GM19395 (cell line): Measurements from ENCODE around the gene KCNJ2.

Source experiments
- ATAC-seq: cut with Tn5 transposase; IDR thresholded peaks from one replicate; pipeline ENCODE4 v1.9.1; 2021; ENCODE audit warnings: mild to moderate bottlenecking, moderate library complexity; ENCODE audit not compliant: unreplicated experiment

KCNJ2 gene

DNA sequence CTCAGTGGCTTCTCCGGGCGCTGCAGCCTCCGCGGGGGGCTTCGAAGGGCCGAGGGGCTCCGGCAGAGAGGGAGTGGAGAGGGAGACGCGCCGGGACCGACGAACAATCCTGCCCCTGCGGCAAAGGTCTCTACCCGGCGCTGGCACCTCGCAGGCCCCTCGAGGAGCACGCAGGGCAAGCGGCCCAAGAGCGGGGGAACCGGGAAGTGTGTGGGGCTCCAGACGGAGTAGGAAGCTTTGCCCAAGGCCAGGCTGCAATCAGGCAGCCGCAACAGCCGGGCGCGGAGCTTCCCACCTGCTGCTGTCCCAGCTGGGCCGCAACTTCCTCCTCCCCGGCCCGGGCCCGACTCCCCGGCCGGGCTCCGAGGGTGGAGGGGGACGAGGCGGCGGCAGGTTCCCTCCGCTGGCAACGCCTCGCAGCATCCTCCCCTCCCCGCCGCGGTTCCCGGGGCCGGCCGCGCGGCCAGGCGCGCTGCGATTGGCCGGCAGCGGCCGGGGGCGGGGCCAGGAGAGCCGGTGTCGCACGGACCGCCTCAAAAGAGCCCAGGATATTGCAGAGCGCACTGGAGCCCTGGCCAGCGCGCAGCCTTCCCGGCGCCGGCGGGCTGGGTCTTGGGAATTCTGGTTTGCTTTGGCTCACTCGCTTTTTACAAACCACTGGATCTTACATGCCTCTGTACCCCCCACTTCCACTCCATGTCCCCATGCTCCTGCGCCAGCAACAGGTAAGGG, at the start of gene KCNJ2:
Gene KCNJ2, plus strand, starts transcription at position 556 of the 732 bp plus-strand sequence. CDS start 5,508 bp downstream, outside the sequence.
- peak; percentile 93 for ATAC-seq

DNA sequence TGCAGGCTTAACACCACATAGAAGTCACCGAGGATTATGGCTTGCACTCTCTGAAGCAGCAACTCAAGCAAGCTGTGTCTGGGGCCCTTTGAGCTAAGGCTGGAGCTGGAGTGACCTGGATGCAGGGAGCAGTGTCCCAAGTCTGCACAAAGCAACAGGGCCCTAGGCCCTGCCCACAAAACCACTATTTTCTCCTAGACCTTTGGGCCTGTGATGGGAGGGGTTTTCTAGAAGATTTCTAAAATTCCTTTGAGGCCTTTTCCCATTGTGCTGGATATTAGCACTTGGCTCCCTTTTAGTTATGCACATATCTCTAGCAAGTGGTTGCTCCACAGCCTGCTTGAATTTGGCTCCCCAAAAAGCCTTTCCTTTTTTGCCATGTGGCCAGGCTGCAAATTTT, 49.8 kb upstream of the KCNJ2 start:
- ATAC-seq = no peak

DNA sequence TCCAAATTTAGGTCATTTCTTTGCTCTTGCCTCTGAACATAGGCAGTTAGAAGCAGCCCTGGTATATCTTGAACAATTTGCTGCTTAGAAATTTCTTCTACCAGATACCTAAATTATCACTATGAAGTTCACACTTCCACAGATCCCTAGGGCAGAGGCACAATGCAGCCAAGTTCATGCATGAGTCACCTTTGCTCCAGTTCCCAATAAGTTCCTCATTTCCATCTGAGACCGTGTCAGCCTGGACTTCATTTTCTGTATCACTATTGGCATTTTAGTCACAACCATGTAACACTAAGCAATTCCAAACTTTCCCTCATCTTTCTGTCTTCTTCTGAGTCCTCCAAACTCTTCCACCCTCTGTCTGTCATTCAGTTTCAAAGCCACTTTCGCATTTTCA, 49.3 kb upstream of the KCNJ2 start:
- ATAC-seq = no peak

DNA sequence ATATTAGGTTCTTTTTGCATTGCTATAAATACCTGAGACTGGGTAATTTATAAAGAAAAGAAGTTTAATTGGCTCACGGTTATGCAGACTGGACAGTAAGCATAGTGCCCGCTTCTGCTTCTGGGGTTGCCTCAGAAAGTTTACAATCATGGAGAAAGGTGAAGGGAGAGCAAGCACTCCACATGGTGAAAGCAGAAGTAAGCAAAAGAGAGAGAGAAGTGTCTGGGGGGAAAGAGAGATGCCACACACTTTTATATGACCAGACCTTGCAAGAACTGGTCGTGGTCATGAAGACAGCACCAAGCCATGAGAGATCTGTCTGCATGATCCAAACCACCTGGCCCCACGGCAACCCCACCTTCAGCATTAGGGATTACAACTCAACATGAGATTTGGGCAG, 48.9 kb upstream of the KCNJ2 start:
- ATAC-seq = no peak

DNA sequence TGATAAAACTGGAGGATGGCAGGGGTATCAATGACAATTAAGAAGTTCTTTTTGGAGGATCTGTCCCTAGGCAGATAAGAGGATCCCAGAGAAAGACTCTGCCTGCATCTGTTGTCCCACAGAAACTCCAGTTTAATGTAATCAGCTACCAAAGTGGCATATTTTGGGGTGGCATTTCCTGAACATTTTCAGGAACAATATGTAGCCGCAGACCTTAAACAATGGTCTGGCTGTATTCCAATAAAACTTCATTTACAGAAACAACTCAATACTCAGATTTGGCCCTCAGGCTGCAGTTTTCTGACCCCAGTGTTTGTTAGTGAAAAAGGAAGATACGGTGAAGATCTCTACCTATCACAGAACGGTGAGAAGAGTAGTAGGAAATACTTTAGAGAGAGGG, 48.2 kb upstream of the KCNJ2 start:
- no peak for ATAC-seq

DNA sequence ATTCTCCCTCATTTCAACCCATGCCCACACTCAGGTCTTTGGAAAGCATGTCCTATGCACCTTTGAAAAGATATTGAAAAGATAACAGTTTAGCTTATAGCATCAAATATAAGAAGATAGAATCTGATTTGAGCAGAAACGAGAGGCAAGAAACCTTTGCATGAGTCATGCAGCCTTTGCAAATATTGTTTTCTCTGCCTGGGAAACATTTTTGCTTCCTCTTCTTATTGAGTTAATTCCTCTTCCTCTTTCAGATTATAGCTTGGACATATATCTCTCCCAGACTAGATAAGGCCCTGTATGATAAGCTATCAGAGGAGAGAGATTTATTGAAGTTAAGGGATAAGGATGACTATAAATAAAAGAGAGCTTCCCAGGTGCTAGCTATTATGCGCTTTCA, 46.1 kb upstream of the KCNJ2 start:
- no peak for ATAC-seq

DNA sequence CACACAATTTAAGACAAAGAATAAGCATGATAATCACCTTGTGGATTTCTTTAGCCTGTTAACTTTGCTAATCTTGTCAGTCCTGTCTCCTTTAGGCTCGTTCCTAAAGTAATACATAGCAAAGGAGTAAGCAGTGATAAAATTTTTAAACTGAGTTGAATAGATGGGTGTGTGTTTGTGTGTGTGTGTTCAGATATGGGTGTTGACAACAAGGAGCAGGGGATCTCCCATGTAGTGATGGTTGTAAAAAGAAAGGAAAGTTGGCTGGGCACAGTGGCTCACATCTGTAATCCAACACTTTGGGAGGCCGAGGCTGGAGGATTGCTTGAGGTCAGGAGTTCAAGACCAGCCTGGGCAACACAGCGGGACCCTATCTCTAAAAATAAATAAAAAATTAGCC, 44.6 kb upstream of the KCNJ2 start:
- no peak for ATAC-seq

DNA sequence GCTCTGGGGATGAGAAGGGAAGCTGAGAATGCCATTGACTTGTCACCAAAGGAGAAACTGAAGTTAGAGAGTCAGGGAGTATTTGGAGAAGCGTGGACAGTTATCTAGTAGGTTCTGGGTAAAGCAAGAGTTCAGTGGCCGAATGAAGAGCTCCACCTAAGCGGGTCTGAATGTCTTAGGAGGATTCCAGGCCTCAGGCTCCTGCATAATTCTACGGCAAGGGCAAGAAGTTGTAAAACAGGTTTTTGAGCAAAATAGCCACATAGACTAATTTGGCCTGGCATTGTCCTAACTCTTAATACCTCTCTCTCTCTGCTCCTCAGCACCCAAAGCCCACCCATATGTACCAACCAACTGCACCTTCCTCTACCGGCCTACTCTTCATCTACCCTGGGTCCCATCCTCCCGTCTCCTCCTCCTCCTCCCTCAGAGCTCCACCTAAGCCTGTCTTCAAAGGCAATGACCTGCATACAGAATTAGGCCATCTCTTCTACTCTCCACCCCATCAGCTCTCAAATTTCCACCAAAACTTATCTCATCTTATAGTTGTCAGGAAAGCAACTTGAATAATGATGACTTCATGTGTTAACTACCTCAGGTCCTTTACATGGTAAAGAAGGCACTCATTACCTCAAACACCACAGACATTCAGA, 42.0 kb upstream of the KCNJ2 start:
- no peak for ATAC-seq

DNA sequence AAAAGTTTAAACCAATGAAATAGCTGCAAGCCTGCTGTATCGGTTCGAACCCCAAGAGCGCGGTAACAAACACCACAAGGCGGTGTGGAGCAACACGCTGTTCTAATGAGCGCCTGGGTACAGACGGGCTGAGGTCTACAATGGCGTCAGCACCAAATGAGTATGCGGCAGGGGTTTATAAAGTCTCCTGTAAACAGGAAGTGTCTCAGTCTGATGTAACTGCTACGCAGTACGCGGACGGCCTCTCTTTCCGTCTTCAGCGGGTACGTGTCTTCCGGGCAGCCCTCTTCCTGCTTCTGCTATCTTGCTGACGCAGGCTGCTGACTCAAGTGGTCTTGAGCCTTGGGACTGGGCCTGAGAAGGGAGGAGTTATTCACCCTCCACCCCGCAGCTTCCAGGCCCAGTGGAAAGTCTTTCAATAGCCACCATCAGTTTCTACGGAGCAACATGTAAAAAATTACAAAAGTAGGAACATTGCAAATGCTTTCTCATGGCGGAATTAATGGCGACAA, 40.5 kb upstream of the KCNJ2 start:
- ATAC-seq = no peak

DNA sequence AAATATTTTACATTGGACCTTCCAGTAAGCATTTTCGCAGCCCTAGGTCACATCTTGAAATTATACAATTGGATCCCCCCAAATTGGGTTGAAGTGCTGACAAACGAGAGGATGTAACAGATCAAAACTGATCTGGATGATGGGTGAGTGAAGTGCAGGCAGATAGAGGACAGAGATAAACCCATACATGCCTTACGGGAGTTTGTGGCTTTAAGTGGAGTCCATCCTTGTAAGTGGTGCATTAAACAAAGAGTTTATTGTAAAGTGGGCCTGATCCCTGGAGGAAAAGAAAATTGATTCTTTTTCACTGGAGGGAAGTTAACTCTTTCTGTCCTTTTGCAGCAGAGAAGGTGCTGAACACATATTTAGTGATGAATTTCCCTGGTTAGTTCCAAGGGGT, 39.0 kb upstream of the KCNJ2 start:
- no peak for ATAC-seq

DNA sequence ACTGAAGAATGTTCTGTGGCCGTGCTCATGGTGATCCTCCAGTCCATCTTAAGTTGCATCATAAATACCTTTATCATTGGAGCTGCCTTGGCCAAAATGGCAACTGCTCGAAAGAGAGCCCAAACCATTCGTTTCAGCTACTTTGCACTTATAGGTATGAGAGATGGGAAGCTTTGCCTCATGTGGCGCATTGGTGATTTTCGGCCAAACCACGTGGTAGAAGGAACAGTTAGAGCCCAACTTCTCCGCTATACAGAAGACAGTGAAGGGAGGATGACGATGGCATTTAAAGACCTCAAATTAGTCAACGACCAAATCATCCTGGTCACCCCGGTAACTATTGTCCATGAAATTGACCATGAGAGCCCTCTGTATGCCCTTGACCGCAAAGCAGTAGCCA, 36.8 kb upstream of the KCNJ2 start:
- ATAC-seq = no peak

DNA sequence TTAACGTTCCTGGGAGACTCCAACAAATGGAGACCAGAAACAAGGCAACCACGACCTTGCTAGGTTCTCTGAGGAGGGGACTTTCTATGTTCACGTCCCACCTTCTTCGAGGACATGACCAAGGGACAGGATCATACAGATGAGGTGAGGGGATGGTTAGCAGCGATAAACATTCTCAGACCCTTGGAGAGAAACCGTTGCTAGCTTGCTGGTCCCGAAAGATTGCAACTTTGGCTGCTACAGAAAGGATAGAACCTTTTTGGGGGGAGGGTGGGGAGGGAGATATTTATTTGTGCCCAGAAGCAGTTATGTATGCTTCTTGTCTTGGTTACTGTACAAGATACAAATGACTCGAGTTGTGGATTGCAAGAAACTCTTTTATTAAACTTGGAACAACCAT, 35.3 kb upstream of the KCNJ2 start:
- no peak for ATAC-seq

DNA sequence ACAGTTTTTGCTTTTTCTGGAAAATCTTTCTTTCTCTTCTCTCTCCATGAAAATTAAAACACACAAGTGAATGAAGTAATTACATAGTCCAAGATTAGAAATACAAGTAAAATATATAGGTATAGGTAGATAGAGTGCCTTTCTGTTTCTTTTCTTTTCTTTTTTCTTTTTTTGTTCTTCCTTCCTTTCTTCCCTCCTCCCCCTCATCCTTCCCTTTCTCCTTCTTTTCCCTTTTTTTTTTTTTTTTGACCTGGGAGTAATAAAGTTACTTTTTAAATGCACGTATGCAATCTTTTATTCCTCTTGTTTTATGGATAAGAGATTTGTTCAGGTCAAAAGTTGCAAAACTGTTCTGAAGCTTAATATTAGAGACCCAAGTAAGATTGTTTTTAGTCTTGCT, 34.6 kb upstream of the KCNJ2 start:
- no peak for ATAC-seq

DNA sequence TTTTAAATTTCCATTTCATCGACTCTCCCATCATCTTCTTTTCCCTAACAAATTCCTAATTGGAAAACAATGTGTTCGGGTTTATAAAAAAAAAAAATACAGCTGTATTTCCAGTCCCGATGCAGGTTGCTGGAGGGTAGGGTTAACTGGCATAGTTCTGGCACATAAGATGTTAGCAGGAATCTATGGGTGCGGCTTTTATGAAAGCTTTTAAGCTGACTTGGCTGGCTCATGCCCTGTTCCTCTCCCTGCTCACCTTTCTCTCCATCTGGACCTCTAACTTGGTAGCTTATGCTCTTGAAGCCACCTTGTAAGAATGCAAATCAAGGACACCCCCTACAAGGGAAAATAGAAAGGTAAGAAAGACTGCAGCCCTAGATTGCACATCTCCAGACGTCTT, 33.2 kb upstream of the KCNJ2 start:
- ATAC-seq = no peak

DNA sequence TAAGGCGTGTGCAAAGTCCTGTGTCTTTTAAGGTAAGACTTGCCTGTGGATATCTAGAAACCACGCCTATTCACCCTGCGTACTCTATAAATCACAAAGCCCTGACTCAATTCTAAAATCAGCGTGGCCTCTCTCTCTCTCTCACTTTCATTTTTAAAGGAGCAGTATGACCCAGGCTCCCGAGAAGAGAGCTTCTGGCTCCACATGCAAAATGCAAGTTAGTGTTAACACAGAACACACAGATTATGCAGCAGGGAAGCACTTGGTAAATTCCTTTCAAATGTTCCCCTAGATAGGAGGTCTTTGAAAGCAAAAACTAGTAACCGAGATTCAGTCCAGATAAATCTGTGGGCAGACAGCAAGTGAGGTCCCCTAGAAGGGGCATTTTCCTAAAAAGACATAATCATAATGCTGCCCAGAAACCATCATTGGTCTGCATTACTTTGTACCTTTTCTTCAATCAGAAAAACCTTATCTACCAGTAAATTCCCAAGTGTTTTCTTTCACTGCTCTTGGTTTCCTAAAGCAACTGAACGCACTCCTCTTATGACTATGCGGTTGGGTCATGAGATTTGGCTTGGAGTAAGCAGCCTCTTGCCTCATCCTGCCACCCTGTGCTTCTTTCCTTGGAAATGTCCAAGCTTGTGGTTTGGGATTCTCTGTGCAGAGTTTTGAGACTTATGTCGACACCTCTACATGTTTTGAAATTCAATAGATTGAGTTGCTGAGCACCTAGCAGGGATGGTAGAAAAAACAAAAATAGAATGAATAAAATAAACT, 31.7 kb upstream of the KCNJ2 start:
- peak; percentile 100 for ATAC-seq

DNA sequence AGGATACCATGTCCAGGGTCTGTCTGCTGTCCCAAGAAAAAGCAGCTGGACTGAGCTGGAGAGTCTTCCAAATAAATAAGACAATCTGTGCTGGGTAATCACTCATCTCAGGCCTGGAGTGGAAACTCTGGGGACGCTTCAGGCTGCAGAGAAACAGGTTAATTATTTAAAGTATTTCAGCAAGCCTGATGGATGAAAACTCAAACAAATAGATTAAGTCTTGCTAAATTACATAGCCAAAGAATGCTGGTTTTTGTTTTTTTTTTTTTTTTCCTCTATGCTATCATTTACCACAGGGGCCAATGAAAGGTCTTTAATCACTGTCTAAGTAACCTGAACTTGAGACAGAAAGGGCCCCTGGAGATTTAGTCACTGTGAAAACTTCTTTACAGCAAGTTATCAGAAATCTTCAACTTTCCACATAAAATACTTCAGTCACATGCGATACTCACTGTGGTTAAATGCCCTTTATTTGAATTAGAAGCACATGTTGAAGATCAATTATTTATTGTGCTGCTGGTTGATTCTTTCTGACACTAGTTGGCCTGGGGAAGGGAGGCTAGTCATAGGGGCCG, 31.0 kb upstream of the KCNJ2 start:
- ATAC-seq = no peak

DNA sequence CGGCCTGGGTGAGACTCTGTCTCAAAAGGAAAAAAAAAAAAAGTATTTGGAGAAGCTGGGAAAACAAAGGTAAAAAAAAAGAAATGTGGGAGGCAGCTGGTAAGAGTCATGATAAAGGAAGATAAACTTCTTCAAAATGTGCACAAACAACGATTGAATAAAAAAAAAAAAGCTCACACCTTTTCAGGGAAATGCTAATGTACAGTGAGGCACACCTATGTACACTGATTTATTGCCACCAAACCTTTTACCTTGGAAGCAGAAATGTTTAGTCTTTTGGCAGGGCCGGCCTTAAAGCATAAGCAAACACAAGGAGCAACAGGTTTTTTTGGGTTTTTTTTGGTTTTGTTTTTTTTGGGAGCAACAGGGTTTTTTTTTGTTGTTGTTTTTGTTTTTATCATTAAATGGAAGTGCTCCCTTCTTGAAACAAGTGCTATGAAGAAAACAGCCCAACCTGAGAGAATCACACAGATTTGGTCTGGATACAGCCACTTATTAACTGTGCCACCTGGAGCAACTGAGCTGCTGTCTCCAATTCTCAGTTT, 29.8 kb upstream of the KCNJ2 start:
- ATAC-seq = no peak

DNA sequence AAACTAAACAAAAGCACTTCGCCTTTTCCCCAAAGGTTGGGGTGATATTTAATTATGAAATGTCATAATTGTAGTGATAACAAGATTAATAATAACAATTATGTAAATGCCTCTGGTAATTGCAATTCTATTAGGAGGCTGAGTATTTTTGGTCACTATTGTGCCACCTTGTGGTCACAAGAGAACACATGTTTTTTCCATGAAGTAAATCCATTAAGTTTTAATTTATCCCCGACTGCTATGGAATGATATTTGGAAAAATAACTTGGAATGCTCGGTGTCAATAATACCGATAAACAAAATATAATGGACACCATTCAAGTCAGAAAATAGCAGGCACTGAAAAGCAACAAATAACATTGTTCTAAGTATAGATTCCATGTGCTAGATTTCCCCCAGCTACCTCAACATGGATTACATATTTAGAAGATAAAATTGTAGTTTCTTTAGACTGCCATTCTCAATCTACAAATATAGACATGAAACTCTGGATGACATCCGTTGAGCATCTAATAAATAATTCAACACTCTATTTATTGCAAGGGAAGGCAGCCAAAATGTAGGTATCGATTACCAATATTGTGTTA, 25.0 kb upstream of the KCNJ2 start:
- ATAC-seq = no peak

DNA sequence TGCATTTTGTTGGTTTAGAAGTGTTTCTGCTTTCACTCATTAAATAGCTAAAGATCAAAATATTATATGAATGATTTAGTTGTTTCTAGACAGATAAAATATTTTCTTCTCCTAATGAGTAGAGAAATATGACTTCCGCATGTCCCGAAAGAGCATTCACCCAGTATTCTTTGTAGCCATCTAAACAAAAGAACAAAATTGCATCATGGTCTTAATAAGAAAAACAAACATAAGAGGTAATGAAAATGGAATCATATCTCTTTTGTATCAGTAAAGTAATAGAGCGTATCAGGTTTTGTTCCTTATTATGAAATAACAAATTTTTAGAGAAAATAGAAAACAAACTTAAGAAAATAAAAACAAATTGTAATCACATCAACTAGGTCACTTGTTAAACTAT, 16.1 kb upstream of the KCNJ2 start:
- ATAC-seq = no peak

DNA sequence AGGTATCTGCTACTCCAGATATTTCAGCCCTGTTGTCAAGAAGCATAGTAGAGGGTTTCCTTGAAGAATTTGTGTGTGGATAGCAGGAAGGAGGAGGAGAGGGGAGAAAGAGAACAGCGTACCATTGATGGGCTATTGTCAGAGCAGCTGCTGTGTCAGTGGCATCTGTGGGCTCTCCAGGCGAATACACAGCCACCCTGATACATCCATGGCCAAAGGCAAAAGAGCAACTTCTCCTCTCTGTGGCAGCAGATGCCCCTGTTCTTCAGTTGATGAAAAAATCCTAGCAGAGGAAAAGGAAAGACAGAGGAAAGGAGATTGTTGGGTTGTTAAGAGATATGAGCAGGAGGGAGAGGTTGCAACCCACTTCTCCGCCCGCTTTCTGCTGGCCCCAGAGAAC, 12.2 kb upstream of the KCNJ2 start:
- no peak for ATAC-seq

DNA sequence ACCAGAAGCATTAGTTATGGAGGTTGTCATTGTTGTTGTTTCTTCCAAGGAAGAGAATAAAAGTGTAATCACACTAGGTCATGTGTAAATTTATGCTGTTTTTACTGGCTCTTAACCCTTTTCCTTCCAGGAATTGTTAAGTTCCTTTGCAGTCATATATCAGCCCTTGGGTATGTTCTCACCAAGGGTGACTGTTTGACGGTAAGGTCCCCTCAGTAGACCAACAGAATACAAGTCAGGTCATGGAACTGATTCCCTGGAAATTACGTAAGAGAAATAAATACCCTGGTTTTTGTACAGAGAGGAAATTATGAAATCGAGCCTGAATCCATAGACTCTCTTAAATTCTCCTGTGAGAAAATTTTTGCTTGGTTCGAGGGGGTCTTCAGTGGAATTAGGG, 11.2 kb upstream of the KCNJ2 start:
- ATAC-seq = no peak
